ENCODE measurements around the gene CLEC4A.
"Not testable (repeated sequence)": the region's sequence is repeated elsewhere in the genome, so short reads cannot be mapped to it uniquely, and the experiment has no call there.

Gene CLEC4A

DNA sequence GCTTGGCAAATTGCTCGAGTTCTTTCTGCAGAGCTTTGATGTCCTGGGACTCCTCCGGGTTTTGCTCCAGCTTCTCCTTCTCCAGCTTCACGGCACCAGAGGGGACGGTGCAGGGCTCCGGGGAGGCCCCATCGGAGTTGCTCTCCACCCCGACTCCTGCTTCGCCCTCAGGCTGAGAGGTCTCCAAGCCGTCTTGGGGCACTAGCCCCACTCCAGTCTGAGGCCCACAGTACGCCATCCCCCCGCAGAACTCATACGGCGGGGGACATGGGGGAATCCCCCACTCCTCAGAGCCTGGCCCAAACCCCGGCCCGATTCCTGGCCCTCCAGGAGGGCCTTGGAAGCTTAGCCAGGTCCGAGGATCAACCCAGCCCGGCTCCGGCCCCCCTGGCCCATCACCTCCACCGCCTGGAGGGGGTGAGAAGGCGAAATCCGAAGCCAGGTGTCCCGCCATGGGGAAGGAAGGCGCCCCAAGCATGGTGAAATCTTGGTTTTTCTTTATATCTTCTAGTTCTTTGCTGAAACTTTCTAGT lies 11.0 kb downstream of the CLEC4A start:
- DNase-seq = not testable (repeated sequence)

DNA sequence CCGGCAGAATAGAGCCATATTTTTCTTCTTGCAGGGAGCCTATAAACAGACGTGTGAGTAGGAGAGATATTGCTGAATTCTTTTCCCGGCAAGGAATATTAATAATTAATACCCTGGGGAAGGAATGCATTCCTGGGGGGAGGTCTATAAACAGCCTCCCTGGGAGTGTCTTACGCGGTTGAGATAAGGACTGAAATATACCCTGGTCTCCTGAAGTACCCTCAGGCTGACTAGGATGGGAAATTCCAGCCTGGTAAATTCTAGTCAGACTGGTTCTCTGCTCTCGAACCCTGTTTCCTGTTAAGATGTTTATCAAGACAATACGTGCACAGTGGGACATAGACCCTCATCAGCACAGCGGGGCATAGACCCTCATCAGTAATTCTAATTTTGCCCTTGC lies 18.2 kb downstream of the CLEC4A start:
- DNase-seq = not testable (repeated sequence)

DNA sequence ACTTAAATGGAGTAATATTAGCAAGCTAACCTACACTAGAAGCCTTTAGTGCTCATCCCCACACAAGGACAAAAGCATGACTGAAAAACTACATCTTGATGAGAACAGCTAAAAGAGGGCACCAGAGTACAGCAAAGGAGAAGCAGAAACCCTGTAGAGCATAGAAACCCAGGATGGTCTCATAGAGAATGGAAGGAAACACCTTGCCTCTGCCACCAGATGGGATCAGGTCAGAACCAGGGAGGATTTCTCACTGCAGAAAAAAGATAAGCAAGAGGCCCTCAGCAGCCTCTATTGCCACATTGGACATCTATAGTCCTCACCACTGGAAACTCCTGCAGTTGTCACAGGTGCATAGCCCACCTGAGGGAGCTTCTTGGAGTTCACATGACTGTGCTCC lies 19.8 kb downstream of the CLEC4A start:
- DNase-seq = no peak

GRCh38 chr12:8145754-8146441 lies 22.5 kb downstream of the CLEC4A start:
- no peak for DNase-seq

GRCh38 chr12:8146442-8146771 lies 23.0 kb downstream of the CLEC4A start:
- no peak for DNase-seq

- DNase-seq = no peak
Observed at GRCh38 chr12:8154526-8154925, 31.1 kb downstream of the CLEC4A start.

DNA sequence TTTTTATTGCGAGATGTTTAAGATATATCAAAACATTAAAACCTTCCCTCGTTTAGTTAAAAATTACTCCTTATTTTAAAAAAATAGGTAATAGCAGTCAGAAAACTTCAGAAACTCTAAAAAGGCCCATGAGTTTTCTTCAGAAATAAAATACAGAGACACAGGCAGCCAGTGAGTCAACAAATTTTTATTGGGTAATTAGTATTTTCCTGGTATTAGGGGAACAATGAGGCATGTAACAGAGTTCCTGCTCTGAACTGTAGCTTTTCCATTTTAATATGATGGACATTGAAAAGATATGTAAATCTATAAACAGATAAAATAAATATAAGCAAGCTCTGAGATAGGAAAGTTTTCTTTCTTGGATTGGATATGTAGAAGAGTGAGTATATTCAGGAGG lies 33.0 kb downstream of the CLEC4A start:
- DNase-seq = peak; percentile 24

DNA sequence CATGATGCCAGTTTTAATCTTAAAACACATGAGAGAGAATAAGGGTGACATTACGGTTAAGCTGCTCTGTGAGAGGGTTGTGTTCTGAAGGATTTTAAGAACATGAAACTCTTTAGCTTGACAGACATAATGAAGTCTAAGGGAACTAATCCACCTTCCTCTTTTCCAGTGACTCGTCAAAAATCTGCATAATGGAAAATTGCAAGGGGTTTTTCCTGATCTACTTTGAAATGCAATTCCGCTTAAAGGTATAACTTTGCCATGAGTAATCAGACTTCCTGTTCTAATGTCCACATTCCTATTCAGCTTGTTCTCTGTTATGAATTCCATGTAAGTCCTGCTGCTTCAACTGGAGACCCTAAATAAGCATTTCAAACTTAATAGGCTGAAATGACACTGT lies 33.4 kb downstream of the CLEC4A start, which contains the start of gene ZNF705A:
Gene ZNF705A, plus strand, starts transcription at position 171 of the 400 bp plus-strand sequence. CDS start 15,611 bp downstream, outside the sequence.
- peak; percentile 67 for DNase-seq

DNA sequence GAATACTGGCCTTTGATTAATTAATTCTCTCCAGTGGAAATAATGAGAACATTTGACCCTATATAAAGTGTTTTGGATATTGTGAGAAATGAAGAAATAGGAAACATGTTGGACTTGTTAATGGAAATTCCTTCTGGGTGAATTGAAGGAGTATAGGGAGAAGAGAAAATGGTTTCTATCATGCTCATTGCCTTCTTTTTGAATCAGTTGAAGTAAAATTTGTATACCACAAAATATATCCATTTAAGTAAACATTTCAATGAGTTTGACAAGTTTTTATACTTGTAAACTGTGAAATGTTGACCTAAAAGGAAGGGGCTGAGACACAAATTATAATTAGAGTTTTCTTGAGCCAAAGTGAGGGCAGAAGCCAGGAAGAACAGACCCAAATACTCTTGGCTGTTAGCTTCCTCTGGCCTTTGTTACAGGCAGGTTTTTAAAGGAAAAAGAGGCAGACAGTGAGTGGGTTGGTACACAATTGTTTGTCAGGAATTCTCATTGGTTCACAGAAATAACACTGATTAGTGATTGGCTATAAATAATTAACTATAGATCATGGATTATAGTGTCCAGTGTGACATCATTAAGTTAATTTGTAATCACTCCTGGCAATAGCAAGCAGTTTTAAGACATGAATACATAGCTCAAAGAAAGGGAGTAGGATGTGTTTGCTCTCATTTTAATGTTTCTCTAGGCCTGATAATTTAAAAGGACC lies 34.2 kb downstream of the CLEC4A start:
- DNase-seq = peak; percentile 72

GRCh38 chr12:8172911-8173310 lies 49.5 kb downstream of the CLEC4A start:
- DNase-seq = not testable (repeated sequence)

DNA sequence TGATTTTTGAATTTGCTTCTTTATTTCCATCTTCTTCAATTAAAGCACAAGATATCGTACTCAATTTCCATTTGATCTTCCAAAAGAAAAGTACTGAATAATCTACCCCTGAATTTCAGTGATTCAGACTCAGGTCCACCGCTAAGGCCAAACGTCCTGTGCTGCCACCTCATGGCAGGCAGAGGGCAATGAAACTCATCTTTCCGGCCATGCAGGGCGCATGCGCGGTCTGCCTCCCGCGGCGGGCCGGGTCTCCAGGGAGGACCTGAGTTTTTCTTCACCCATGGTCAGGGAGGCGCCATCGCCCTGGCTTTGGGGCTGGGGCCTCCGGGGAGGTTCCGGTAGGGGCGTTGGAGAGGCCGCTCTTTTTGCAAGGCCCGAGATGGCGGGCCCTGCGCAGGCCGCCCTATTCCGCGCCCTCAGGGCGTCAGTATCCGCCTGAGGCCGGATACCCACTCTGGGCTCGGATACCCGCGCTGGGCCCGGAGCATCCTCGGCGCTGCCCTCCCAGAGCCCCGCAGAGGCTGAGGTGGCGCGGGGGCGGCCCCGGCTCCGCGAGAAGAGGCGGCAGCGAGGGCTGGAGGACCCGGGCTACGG lies 56.7 kb downstream of the CLEC4A start:
- peak; percentile 71 for DNase-seq

DNA sequence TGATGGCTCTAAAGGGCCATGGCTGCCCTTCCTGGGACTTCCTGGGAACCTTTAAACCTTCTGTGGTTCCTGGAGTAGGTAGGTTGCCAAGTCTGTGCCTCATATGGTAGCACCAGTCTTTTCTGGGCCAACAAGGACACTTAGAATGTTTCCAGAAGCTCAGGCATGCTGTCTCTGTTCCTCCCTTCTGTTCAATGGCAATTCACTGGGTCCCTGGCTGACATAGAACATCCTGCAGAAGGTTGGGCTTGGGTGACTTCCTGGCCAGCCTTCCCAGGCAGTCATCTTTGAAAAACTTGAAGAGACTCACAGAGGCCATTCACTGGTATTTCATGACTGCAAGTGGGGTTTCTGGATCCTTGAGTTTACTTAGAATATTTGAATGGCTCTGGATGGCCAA lies 57.9 kb downstream of the CLEC4A start:
- not testable (repeated sequence) for DNase-seq

DNA sequence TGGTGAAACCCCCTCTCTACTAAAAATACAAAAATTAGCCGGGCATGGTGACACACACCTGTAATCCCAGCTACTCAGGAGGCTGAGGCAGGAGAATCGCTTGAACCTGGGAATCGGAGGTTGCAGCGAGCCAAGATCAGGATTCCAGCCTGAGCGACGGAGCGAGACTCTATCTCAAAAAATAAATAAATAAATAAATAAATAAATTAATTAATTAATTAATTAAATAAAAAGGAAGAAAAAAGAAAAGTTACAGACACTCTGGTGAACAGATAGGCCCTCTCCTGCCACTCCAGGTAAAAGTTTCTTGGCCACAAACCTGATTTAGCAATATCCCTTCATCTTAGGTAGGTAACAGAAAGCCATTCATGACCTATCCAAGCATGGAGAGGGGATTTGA lies 59.5 kb downstream of the CLEC4A start:
- DNase-seq = not testable (repeated sequence)

DNA sequence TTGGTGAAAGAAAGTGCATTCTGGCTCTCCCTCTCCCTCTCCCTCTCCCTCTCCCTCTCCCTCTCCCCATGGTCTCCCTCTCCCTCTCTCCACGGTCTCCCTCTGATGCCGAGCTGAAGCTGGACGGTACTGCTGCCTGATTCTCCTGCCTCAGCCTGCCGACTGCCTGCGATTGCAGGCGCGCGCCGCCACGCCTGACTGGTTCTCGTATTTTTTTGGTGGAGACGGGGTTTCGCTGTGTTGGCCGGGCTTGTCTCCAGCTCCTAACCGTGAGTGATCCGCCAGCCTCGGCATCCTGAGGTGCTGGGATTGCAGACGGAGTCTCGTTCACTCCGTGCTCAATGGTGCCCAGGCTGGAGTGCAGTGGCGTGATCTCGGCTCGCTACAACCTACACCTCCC lies 59.9 kb downstream of the CLEC4A start:
- DNase-seq = not testable (repeated sequence)

GRCh38 chr12:8184206-8184605 lies 60.8 kb downstream of the CLEC4A start:
- not testable (repeated sequence) for DNase-seq

- DNase-seq = not testable (repeated sequence)
Observed at GRCh38 chr12:8188088-8188487, 64.7 kb downstream of the CLEC4A start.

Data from kidney glomerular epithelial cell (primary cell).